Stimulated activated CD4-positive, alpha-beta T cell treated with anti-CD3 and anti-CD28 coated beads, Interleukin-2, amount 100 ng/mL, for 24 hours (primary cell): ENCODE results near the gene RNF25.

Experiments used
- DNase-seq, 2 donors: peaks; one replicate each; pipeline ENCODE4 v3.0.0-alpha.2; 2020

The RNF25 gene, protein sequence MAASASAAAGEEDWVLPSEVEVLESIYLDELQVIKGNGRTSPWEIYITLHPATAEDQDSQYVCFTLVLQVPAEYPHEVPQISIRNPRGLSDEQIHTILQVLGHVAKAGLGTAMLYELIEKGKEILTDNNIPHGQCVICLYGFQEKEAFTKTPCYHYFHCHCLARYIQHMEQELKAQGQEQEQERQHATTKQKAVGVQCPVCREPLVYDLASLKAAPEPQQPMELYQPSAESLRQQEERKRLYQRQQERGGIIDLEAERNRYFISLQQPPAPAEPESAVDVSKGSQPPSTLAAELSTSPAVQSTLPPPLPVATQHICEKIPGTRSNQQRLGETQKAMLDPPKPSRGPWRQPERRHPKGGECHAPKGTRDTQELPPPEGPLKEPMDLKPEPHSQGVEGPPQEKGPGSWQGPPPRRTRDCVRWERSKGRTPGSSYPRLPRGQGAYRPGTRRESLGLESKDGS

DNA sequence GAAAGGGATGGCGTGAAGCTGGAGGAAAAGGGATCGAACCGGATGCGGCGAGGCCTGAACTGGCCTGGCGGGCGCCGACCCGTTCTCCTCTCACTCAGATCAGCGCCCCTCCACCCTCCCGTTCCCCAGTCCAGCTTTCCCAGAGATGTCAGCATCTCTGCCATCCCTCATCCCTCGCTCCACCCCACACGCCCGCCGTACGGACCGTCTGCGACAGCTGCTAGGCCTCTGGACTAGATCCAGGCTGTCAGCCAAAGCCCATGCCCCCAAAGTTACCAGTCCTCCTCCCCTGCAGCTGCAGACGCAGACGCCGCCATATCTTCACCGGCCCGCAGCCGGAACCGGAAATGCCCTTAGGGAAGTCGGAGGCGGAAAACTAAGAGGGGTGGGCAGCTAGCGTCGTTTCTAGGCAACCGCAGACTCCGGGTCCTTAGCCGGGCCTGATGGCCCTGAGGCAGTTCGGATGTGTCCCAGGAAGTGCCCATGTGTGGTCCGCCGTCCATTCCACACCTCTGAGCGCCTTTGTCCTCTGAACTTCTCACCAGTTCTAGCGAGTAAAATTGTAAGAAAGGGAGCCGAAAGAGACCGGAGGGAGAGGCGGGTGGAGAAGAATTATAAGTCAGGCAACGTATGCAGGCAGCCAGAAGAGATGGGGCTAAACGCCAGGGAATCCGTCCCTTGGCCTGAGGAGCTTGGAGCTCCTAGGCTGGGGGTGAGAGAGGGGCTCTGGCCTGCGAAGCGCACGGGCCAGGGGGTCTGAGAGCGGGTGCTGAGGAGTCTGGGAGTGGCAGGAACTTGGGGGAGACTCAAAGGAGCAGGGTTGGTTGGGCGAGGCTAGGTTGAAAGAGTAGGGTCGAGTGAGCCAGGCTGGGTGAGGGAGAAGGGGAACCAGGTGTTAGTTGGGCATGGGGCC lies at the start of gene RNF25, which contains the start of gene STK36:
Gene RNF25 (minus strand): TSS at position 349 of the 913 bp plus-strand sequence. CDS start 32 bp downstream, at position 317.
Gene STK36 (plus strand): TSS at position 433 of the 913 bp plus-strand sequence. CDS start 744 bp downstream, outside the sequence.
- peak; percentile 85 to 86 for DNase-seq

DNA sequence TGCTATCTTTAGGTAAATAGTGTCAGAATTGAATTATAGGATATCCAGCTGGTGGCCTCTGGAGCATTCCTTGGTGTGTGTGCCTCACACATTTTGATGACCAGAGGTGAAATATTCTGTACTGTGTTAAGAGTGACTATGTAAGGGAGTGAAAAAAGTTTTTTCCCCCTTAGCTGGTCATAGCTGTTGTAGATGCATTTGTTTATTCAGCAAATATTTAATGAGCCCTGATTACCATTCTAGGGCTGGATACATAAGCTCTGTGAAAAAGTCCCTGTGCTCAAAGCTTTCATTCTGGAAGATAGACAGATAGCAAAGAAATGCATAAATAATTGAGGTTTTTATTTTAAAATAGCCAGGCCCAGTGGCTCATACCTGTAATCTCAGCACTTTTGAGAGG lies 49.7 kb upstream of the RNF25 start:
- no peak for DNase-seq

DNA sequence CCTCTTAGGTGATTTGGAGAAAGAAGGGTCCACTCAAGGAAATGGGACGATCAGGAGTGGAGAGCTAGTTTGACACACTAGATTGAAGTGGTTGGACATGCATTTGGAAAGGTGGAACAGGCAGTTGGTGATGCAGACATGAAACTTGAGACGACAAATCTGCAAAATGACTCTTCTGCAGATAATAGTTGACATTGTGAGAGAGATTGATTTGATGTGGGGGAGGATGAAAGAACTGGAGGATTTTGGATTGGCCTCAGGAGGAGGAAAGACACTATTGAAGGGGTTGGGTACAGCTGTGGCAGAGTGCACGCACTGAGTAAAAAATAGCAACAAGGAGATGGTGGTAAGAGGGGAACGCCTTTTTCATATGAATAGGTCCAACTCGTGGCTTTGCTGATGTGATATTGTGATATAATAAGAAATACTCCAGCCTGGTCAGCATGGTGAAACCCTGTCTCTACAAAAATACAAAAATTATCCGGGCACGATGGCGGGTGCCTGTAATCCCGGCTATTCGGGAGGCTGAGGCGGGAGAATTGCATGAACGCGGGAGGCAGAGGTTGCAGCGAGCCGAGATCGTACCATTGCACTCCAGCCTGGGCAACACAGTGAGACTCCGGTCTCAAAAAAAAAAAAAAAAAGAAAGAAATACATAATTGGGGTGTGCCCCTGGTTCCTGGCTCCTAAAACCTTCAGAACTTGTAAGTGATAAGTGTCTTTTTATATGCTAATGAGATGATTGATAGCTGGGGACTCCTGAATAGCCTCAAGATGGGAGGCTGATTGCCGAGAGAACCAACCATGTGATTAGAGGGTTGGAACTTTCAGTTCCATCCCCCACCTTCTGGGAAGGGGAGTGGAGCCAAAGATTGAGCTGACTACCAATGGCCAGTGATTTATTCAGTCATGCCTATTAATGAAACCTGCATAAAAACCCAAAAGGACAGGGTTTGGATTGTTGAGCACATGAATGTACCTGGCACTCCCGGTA lies 48.5 kb upstream of the RNF25 start:
- DNase-seq, result no peak

DNA sequence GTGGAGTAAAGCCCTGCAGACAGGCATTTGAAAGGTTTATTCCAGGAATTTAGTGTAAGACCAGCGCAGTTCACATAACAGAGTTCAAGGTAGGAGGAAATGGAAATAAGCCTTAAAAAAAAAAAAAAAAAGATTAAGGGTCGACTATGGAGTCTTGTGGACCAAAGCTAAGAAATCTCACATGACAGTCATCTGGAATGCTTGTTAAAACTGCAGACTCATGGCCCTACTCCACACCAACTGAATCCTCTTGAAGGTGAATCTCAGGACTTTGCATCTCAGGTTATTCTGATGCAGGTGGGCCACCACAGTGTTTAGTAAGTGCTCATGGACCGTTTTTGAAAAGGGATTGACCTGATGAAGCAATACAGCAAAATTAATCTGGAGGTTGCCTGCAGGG lies 47.7 kb upstream of the RNF25 start:
- no peak for DNase-seq

DNA sequence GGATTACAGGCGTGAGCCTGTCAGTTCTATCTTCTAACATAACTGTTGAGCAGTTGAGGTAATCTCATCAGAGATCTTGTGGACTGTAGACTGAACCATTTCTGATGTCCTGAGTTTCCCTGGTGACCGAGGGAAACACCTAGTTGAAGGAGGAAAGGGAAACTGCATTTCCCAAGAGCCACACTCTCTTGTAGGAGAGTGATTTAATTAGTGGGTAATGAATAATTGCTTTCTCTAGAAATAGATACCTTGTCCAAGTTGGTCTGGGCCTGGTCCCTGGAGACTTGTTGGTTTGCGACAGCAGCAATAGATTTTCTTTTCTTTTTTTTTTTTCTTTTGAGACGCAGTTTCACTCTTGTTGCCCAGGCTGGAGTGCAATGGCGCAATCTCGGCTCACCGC lies 46.3 kb upstream of the RNF25 start:
- DNase-seq, result no peak

DNA sequence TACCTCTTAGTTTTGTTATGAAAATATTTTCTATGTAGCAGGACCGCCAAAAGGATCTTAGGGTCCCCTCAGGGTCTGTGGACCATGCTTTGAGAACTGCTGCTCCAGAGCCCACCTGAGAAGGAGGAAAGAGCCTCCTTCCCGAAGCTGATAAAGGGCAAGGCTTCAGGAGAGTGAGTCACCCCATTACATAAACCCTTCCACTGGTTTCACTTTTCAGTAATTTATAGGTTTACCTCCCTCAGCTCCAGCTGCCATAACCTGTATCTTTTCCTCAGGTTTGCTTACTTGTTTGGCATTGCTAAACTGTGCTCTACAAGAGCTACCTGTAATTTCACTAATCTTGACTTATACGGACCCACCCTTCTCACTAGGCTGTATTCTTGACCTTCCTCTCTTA lies 45.5 kb upstream of the RNF25 start:
- no peak for DNase-seq

DNA sequence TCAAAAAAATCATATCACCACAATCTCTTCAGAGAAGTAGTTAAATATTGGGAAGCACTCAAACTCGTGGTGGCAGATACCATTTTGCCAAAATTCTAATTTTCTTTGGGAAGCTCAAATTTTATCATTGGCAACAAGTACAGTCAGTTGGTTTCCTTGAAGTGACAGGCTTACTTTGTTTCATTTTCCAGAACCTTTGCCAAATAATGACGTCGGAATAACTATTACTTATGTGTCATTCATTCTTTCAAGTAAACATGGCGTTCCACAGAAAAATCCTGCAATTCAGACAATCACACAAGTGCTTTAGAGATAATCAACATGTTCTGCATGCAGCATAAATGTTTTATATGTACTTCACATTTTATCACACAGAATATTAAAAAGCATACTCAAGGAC lies 44.3 kb upstream of the RNF25 start:
- DNase-seq, result no peak

DNA sequence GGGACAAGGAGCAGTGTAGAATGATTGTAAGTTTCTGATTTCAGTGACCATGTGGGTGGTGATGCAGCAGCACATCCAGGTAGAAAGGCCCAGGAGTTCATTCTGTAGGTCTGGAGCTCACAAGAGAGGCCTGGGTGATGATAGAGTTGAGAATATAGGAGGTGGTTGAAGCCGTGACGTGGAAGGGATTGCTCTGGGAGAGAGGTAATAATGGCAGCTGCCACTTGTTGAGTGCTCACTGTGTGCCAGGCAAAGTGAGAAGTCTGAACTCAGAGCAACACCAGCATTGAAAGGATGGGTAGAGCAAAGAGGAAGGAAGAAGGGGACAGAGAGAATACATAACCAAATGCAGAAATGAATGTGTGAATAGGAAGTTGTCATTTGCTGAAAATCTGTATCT lies 42.1 kb upstream of the RNF25 start:
- no peak for DNase-seq

DNA sequence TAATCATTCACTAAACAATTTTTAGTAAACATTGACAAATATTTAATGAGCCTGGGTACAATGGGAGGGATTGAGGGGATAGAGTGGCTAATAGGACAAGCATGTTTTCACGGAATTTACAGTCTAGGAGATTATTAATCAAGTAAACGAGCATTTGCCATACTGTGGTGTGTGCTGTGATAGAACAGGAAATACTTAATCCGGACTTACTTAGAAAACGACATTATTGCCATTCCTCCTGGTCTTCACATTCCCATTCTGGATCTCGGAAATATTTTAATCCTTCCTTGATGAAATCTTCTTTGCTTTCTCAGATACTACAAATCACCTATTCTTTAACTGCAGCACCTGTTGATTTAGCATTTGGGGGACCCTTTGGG lies 39.7 kb upstream of the RNF25 start:
- no peak for DNase-seq

DNA sequence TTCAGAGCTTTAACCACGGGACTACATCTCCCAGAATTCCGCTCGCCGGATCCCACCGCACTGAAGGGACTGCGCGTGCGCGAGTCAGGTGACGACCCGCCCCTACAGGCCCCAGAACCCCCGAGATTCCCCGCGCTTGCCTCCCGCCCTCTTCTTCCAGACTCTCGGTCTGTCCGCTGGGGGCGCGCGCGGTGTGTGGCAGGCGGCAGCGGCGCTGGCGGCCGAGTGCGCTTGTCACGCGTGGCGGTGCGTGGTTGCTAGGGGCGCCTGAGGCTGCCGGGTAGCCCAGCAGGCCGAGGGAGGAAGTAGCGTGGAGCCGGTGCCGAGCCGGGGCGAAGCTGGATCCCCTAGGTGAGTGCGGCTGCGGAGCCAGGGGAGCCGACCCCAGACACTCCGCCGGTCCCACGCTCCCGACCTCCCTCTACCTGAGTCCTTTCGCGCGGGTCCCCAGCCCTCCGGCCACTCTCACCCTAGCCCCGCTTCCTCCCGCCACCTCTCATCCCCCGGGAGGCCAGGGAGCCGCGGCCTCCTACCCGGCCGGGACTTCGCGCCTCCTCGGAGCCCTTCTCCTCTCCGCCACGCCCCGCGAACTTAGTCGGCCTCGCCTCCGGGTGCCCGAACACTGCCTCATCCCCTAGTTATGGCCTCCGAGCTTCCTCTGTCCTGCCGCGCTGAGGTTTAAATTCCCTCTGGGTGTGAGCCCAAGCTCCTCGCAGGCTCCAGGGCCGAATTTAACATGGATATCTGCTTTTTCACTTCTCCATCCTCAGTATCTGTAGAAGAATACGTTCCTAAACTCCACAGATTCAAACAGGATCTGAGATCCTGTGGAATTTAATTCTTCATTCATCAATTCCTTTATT lies 39.1 kb upstream of the RNF25 start, which contains the start of gene TTLL4:
Gene TTLL4 (plus strand): TSS at position 149 of the 863 bp plus-strand sequence. CDS start 26,842 bp downstream, outside the sequence.
- DNase-seq, result peak; percentile 98

DNA sequence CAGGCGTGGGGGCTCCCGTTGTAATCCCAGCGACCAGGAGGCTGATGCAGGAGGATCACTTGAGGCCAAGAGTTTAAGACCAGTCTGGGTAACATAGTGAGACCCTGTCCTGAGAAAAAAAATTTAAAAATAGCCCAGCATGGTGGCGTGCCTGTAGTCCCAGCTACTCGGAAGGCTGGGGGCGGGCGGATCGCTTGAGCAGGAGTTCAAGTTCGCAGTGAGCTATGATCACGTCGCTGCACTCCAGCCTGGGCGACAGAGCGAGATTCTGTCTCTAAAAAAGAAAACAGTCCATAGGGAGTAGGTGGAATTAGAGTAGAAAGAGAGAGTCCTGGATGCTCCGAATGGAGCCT lies 38.5 kb upstream of the RNF25 start:
- DNase-seq, result no peak

DNA sequence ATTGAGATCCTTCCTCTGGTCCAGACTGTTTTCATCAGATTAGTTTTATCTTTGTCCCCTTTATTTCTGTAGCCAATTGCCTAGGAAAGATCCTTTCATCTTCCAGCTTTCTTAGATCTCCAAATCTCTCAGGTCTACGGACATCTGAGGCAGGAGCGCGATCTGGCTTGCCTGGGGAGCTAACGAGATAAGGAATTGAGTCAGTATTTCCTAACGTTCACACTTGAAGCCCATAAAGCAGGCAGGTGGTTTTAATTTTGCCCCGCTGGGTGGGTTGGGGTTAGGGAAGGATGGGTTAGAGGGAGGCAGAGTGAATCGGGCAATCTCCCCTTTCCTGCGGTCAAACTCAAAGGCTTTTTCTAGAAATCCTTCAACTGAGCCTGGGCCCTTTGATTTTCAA lies 38.1 kb upstream of the RNF25 start:
- no peak for DNase-seq

DNA sequence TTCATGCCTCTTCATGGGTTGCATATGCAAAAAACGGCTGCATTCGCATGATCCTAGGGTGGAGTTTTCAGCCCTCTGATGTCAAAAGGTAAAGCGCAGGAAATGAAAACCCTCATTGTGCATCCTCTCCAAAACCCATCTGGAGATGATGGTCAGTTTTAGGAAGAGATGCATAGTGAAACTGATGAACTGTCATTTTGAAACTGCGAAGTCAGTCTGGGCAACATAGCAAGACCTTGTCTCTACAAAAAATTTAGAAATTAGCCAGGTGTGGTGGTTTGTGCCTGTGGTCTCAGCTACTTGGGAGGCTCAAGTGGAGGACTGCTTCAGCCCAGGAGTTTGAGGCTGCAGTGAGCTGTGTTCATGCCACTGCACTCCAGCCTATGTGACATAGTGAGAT lies 36.3 kb upstream of the RNF25 start:
- no peak for DNase-seq

DNA sequence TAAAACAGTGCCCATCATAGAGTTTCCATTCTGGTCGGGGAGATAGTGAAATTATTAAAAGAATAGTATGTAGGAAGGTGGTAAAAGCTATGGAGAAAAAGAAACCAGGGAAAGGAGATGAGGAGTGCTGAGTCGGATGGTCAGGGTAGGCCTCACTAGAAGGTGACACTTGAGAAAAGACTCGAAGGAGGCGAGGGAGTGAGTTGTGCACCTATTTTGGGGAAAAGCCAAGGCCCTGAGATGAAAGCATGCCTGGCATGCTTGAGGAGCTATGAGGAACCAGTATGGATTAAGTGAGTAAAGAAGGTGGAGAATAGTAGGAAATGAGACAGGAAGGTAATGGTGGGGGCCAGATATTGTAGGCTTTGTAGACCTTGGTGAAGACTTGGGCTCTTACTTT lies 31.5 kb upstream of the RNF25 start:
- no peak for DNase-seq

DNA sequence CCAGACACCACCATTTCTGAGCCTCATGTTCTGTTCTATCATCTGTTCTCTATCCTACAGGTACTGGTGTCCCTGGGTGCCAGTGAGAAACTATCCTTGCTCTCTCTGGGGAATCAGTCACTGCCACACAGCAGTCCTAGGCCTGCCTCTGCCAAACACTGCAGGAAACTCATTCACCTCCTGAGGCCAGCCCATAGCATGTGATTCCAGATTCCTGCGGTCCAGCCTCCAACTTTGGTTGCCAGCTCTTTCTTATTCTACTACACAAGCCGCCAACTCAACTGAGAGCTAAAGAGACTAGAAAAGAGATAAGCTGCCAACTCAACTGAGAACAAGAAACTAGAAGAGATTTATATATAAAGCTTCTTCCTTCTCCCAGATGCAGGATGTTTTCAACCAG lies 30.0 kb upstream of the RNF25 start:
- DNase-seq, result no peak

DNA sequence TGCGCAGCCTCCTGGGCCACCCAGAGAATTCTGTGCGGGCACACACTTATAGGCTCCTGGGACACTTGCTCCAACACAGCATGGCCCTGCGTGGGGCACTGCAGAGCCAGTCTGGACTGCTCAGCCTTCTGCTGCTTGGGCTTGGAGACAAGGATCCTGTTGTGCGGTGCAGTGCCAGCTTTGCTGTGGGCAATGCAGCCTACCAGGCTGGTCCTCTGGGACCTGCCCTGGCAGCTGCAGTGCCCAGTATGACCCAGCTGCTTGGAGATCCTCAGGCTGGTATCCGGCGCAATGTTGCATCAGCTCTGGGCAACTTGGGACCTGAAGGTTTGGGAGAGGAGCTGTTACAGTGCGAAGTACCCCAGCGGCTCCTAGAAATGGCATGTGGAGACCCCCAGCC lies 27.1 kb upstream of the RNF25 start:
- DNase-seq, result no peak

DNA sequence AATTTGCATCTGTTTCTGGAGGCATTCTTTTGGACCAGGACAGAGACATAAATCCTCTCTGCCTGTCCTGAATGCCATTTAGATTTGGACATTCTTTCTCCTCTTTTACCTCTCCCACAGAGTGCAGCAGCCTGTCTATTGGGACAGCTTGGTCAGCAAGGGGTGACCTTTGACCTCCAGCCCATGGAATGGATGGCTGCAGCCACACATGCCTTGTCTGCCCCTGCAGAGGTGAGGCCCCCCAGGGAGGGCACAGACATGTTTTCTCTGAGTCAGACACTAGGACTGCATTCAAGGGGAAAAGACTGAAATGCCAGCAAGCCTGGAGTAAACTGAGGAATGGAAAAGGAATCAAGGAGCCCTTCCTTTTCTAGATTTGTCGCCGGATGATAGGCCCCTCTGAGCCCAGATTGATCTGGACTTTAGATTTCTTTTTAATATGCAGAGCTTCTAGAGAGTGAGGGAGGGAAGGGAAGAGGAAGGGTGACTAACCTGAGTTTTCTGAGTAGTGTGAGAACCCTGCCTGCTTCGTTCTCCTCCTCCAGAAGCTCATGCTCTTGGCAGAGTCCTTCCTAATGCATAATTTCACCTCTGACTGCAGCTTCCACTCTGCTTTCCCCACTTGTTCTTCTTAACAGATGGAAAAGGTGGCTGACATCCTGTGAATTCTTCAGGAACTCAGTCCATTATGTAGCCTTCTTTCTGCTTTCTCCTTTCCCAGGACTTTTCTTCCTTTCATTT lies 22.8 kb upstream of the RNF25 start:
- DNase-seq, result no peak

DNA sequence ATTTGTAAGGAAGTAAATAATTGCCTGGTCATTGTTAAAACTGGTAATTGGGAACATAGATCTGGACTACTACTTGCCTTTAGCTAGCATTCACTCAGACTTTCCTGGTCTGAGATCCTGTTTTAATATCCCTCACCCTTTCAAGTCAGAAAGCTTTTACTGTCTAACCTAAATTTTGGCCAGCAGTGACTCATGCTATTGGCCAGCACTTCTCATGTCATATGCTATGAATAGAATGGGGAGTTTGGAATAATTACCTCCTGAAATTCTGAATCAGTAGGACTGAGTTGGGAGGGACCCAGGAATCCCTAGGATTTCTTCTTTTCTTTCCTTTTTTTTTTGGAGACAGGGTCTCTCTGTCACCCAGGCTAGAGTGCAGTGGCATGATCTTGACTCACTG lies 19.4 kb upstream of the RNF25 start:
- no peak for DNase-seq

DNA sequence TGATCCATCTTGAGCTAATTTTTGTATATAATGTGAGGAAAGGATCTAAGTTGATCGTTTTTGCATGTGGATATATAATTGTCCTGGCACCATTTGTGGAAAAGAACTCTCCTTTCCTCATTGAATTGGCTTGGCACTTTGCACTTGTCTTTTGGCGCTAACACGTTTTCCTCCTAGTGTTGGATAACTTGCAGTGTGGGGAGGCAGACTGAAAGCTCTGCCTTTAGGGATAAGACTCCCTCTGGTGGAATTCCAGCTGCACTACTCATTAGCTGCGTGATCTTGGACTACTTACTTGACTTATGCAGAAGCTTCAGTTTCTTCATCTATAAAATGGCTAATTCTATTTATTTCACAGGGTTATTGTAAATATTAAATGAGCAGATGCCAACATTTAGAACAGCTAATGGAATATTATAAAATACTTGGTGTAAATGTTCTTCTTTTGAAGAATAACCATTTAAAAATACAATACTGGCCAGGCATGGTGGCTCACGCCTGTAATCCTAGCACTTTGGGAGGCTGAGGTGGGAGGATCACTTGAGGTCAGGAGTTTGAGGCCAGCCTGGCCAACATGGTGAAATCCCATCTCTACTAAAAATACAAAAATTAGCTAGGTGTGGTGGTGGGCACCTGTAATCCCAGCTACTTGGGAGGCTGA lies 15.7 kb upstream of the RNF25 start:
- DNase-seq, result peak; percentile 22 to 28

DNA sequence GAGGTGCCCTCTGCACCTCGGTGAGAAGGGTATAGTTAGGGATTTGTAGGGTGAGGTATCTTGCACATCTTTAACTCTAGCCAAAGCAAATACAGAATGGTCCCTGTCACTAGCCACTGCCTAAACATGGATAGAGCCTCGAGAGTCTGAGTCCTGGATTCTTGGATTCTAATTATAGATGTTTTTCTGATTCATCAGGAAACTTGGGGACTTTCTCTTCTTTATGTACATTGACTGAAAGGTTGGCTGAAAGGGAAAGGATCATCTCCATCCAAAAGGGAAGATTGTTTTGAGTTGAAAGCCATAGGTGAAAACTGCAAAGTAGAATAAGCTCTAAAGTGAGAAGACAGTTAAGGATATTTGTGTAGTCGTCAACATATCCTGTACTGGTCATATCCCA lies 8.3 kb upstream of the RNF25 start:
- DNase-seq, result no peak
